ENCODE data around the gene TAF4.

GRCh38 chr20:62052336-62052841, 13.3 kb downstream of the TAF4 start:
- TF ChIP-seq POLR2A (IDR thresholded peaks at IDR 0.05; ENCODE audit: low read length), result no peak
- TF ChIP-seq GATA1 (IDR thresholded peaks at IDR 0.05; ENCODE audit: low read depth, low read length), result no peak
